Stomach smooth muscle (tissue), 2 donors: ENCODE measurements around the gene NKX6-2.
"Not testable (repeated sequence)": the region's sequence is repeated elsewhere in the genome, so short reads cannot be mapped to it uniquely, and the experiment has no call there.

ENCODE experiments used
- H3K27ac ChIP-seq: one replicate; pipeline ENCODE4 v1.7.0; 2013; ENCODE audit warnings: mild to moderate bottlenecking, low read length, inconsistent platforms
- H3K27me3 ChIP-seq, 2 donors: one replicate each; pipeline ENCODE4 v1.7.0; 2013; ENCODE audit warnings: low read length in 2 of 2; ENCODE audit not compliant: insufficient read depth in 2 of 2, control insufficient read depth in 1 of 2
- H3K36me3 ChIP-seq, 2 donors: one replicate each; pipeline ENCODE4 v1.7.0; 2013; ENCODE audit warnings: low read length in 2 of 2; ENCODE audit not compliant: control insufficient read depth in 2 of 2, insufficient read depth in 2 of 2
- H3K4me1 ChIP-seq: one replicate; pipeline ENCODE4 v1.7.0; 2013; ENCODE audit warnings: low read length; ENCODE audit not compliant: control insufficient read depth, insufficient read depth
- H3K4me3 ChIP-seq, 2 donors: one replicate each; pipeline ENCODE4 v1.7.0; 2013; ENCODE audit warnings: low read length in 2 of 2
- H3K9ac ChIP-seq, 2 donors: one replicate each; pipeline ENCODE4 v1.7.0; 2013; ENCODE audit warnings: low read length in 2 of 2, mild to moderate bottlenecking in 1 of 2
- H3K9me3 ChIP-seq, 2 donors: one replicate each; pipeline ENCODE4 v1.7.0; 2013; ENCODE audit warnings: low read length in 2 of 2; ENCODE audit not compliant: control insufficient read depth in 2 of 2
- donor health status: healthy.
- donor health status: Pancreatic carcinoma.

The NKX6-2 gene

GRCh38 chr10:132777441-132777840 lies 8.5 kb downstream of the NKX6-2 start:
- no peaks in the 10 kb centered on the region for H3K9me3 ChIP-seq
- no peak overlapping the region for H3K27ac ChIP-seq
- H3K36me3 ChIP-seq, result peaks cover 25 to 32% of the 10 kb centered on the region in 2 donors
- no peaks in the 10 kb centered on the region for H3K4me1 ChIP-seq
- no peak overlapping the region for H3K4me3 ChIP-seq
- H3K9ac ChIP-seq, result no peak overlapping the region
- H3K27me3 ChIP-seq, result no peaks in the 10 kb centered on the region

DNA sequence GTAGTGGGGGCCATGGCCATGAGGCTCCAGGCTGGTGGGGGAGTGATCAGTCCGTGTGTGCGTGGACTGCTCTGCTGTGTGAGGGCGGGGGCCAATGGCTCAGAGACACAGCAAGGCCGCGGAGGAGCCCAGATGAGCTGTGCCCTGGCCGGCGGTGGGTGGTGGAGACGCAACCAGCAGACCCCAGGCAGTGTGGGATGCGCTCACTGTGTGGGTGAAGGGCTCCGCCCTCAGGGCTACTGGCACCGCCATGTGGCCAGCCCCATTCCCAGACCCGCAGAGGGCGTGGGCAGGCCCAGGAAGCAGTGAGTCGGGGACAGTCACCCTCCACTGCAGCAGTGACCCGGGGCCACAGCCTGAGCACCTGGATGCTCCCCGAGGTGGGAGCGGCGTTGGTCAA lies 9.1 kb downstream of the NKX6-2 start:
- no peak overlapping the region for H3K9ac ChIP-seq
- H3K27me3 ChIP-seq, result no peaks in the 10 kb centered on the region
- no peaks in the 10 kb centered on the region for H3K9me3 ChIP-seq
- no peaks in the 10 kb centered on the region for H3K4me1 ChIP-seq
- H3K4me3 ChIP-seq, result no peak overlapping the region
- no peak overlapping the region for H3K27ac ChIP-seq
- H3K36me3 ChIP-seq, result peaks cover 22 to 30% of the 10 kb centered on the region in 2 donors

DNA sequence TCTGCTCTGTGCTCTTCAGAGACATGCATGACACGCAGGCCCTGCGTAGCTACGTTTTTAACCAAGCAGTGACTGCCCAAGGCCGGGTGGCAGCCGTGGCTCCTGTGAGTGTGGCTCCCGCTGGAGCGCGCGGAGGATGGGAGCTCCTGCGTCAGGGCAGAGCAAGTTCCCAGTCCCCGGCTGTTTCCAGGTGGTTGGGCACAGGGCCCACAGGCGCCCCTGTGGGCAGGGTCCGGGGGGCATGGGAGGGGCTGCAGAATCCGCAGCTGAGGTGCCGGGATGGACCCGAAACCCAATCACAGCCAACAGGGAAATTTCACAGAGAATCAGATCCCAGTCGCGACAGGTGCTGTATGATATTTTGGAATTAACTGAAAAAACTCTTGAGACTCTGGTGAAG lies 9.8 kb downstream of the NKX6-2 start:
- Histone ChIP-seq H3K9me3 (no peaks in the 10 kb centered on the region), H3K9ac (no peak overlapping the region), H3K27me3 (no peaks in the 10 kb centered on the region), H3K36me3 (peaks cover 16 to 27% of the 10 kb centered on the region in 2 donors), H3K4me1 (no peaks in the 10 kb centered on the region), H3K4me3 (no peak overlapping the region), H3K27ac (no peak overlapping the region)

DNA sequence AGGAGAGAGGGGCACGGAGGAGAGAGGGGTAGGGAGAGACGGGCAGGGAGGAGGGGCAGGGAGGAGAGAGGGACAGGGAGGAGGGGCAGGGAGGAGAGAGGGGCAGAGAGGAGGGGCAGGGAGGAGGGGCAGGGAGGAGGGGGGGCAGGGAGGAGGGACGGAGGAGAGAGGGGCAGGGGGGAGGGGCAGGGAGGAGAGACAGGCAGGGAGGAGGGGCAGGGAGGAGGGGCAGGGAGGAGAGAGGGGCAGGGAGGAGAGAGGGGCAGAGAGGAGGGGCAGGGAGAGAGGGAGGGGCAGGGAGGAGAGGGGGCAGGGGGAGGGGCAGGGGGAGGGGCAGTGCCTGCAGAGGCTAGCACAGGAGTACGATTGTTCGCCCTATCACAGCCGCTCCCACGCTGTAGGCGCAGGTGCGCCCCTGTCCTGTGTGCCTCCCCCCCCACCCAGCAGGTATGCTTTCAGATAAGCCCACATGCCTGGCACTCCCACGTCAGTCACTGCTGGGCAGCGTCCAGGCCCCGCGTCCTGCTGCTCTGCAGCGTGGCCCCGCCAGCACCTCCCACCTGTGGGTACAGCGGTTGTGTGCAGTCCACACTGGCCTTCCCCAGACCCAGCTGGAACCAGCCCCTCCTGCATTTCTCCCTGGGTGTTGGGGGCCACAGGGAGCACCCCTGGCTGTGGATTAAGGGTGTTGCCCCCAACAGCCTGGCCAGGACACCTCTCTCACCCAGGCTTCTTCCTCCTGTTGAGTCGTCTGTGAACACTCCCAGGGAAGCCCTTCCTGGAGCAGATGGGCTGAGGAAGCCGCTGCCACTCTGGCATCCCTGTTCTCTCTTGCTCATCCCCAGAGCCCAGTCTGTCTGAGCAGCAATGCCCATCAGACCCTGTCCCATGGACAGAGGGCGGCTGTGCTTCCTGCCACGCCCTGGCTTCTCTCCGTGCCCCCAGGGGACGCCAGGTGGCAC lies 10.8 kb downstream of the NKX6-2 start:
- no peak overlapping the region for H3K9ac ChIP-seq

GRCh38 chr10:132774181-132774901 lies 11.6 kb downstream of the NKX6-2 start:
- H3K4me1 ChIP-seq, result no peaks in the 10 kb centered on the region
- H3K4me3 ChIP-seq, result no peak overlapping the region
- peaks cover 17 to 25% of the 10 kb centered on the region in 2 donors for H3K36me3 ChIP-seq
- H3K27me3 ChIP-seq, result no peaks in the 10 kb centered on the region
- H3K9ac ChIP-seq, result no peak overlapping the region
- no peaks in the 10 kb centered on the region for H3K9me3 ChIP-seq
- no peak overlapping the region for H3K27ac ChIP-seq

More for the DNA sequence above, 10.8 kb downstream of the NKX6-2 start:
- Histone ChIP-seq H3K27ac (no peak overlapping the region), H3K36me3 (peaks cover 23 to 29% of the 10 kb centered on the region in 2 donors), H3K27me3 (no peaks in the 10 kb centered on the region), H3K4me1 (no peaks in the 10 kb centered on the region), H3K9me3 (no peaks in the 10 kb centered on the region), H3K4me3 (no peak overlapping the region)

GRCh38 chr10:132772816-132773215 lies 13.1 kb downstream of the NKX6-2 start:
- not testable (repeated sequence) for H3K4me1 ChIP-seq, H3K27ac ChIP-seq, H3K9ac ChIP-seq, H3K9me3 ChIP-seq, H3K4me3 ChIP-seq, H3K27me3 ChIP-seq
- peaks cover 21 to 28% of the 10 kb centered on the region in 2 donors for H3K36me3 ChIP-seq

- H3K4me1 ChIP-seq, result no peaks in the 10 kb centered on the region
- H3K4me3 ChIP-seq, result no peak overlapping the region
- no peaks in the 10 kb centered on the region for H3K27me3 ChIP-seq
- H3K9ac ChIP-seq, result no peak overlapping the region
- no peak overlapping the region for H3K27ac ChIP-seq
- H3K9me3 ChIP-seq, result no peaks in the 10 kb centered on the region
- peaks cover 27 to 28% of the 10 kb centered on the region in 2 donors for H3K36me3 ChIP-seq
These were observed 15.6 kb downstream of the NKX6-2 start for GRCh38 chr10:132770061-132771021.

- Histone ChIP-seq H3K27ac (no peak overlapping the region), H3K4me1 (no peaks in the 10 kb centered on the region), H3K9me3 (no peaks in the 10 kb centered on the region), H3K27me3 (no peaks in the 10 kb centered on the region), H3K36me3 (peaks cover 22 to 37% of the 10 kb centered on the region in 2 donors), H3K4me3 (no peak overlapping the region), H3K9ac (no peak overlapping the region)
These were observed 17.4 kb downstream of the NKX6-2 start for GRCh38 chr10:132768346-132769248.

DNA sequence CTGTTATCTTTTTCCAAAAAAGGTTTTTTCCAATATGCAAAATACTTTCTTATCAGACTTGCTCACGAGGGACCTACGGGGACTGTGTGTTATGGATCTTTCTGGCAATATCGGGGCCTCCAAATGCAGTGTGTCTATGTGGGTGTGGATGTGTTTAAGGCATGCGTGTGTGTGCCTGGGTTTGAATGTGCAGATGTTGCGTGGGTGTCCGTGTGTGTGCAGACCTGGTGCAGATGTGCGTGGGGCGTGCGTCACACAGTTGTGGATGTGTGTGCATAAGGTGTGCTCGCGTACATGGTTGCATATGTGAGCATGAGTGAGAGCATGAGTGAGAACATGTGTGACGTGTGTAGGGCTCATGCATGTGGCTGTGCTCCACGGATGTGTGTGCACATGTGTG lies 19.7 kb downstream of the NKX6-2 start:
- Histone ChIP-seq H3K9ac (no peak overlapping the region), H3K9me3 (no peaks in the 10 kb centered on the region), H3K4me1 (no peaks in the 10 kb centered on the region), H3K27ac (no peak overlapping the region), H3K4me3 (no peak overlapping the region), H3K36me3 (peaks cover 25 to 45% of the 10 kb centered on the region in 2 donors), H3K27me3 (no peaks in the 10 kb centered on the region)
